KBM-7 (cell line): ENCODE results near the gene PJA2.

ENCODE experiments used
- DNase-seq: peaks from one replicate; pipeline ENCODE4 v3.0.0-alpha.2; 2015
- in situ Hi-C: fragments of 300-500 bp; cut with MboI; formaldehyde crosslinking; loops from 2 replicates; pipeline ENCODE4 v1.14.3; 2020; ENCODE audit warnings: low sequenced_read_pairs, low pct_unique_long_range_greater_than_20kb, mixed read lengths

PJA2 gene

GRCh38 chr5:109357807-109358206 lies 52.0 kb downstream of the PJA2 start:
- in situ Hi-C loops = no loop called here

DNA sequence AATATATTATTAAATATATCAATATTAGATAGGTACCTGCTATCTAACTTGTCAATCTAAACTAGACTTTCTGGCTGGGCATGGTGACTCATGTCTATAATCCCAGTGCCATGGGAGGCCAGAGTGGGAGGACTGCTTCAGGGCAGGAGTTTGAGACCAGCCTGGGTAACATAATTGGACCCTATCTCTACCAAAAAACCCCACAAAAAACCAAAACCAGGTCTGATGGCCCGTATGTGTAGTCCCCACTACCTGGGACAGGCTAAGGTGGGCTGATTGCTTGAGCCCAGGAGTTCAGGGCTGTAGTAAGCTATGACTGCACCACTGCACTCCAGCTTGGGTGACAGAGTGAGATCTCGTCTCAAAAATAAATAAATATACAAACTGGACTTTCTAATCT lies 55.0 kb downstream of the PJA2 start:
- in situ Hi-C loops = no loop called here
- no peak for DNase-seq

More at GRCh38 chr5:109357807-109358206, 52.0 kb downstream of the PJA2 start:
- no peak for DNase-seq

DNA sequence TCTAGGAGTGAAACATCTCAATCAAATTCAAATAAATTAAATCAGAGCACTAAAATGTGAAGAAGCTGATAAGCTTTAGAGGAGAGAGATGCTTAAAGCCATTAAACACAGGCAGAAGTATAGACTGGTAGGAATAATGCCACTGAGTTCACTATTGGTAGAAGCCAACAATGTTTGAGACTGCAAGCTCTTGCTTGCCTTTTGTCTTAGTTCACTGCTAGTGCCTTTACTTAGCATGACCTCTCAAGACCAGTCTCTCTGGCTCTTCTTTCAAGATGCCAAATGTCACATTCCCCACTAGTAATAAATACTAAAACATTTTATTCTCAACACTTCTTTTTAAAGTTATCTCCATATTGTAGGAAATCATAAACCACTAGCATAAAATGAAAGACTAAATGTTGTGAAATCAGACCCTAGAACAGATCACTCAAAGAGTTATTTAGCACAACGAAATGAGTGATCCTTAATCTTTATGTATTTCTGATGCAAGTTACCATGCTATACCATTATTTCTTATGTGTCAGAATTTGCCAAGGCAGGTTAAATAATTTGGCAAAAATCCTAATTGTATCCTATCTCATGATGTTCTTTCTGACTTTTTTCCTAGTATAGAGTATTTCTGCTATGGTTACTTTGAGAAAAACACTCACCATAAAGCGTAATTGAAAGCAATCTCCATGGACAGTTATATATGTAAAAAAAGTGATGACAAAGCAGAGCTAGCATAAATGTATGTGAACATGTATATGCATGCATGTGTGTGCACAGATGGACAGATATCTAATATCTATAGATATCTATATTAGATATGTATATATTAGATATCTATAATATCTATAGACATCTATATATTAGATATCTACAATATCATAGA lies 57.5 kb downstream of the PJA2 start:
- peak; percentile 53 for DNase-seq
- in situ Hi-C loops = no loop called here

DNA sequence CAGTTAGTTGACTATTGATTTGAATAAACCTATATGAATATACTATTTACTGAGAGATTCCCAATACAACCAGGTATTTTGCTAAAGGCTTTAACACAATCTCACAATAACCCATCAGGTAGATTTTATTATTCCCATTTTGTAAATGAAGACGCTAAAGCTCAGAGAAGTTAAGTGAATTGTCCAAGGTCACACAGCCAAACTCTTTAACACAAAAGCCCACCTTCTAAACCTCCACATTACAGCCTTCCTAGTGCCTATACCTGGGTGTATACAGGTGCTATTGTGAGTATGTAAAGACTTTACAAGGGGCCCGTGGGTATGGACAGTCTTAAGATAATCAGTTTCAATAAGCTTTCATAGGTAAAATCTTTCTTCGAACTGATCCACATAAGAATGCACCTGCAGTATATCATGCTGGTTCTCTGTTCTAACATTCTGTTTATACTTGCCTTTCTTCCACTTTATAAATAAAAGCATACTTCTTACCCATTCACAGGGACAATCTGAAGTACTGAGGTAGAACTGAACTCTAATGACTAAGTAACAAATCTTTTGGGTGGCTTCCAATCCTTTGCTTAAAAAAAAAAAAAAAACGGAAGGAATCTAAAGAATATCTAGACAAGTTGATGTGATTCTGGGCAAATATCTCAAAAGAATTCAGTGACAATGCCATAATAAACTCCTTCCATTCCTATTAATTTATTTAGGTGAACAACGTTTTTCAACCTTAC lies 59.1 kb downstream of the PJA2 start:
- no peak for DNase-seq
- in situ Hi-C loops = no loop called here

DNA sequence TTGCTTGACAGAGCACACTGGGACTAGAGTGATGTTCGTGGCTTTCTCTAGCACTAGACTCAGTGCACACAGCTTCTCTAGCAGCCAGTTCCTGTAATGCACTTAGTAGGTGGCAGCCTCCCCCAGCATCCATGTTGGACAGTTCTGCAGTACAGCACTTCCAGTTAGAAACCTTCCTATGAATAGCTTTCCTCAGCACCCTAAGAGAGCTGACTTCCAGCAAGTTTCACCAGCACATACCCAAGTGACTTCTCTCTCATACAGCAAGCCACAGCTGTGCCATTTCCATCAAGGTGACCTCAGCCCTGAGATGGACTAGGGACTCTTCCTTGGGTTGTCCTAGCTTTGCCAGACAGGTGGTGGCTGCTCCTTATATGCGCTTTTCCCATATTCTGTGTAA lies 60.4 kb downstream of the PJA2 start:
- in situ Hi-C loops = no loop called here
- no peak for DNase-seq

DNA sequence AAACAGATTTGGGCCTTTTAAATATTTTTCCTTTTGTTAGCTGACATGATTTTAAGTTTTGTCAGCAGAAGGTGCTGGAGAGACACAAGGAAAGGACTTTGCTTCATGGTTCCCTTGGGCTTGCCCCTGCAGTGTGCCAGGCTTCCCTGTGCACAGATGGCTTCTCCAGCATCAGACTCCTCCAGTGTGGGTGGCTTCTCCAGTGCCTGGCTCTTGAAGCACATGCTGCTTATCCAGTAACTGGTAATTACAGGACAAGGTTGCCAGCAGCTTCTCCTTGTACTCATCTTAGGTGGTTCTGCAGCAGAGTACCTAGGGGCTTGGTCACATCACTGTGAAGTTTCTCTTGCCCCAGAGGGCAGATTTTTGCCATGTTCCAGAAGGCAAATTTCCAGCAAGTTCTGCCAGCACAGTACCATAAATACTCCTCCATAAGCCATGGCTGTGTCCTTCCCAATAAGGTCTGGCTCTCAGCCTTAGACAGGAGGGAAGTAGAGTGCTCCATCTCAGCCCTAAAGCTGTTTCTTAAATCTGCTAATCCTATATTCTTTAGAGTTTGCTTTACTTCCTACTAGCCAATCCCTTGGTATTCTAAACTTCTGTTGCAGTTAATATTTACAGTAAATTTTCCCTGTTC lies 62.4 kb downstream of the PJA2 start:
- no peak for DNase-seq
- in situ Hi-C loops = no loop called here

DNA sequence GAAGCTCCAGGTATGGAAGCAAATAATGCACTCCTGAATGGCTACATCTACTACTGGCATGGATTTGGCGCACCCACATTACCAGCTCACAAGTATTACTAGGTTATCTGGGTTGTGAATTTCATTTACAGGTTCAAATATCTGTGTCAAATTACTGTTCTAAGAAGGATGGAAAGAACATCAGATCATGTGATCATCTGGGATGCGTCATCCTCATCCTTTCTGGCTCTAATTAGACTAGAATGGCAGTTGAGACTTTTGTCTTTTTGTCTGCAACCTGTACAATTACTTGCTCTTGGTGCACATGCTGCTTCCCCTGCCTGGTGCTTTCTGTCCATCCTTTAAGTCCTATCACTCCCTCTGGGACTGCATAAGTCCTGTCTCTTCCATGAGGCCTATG lies 64.1 kb downstream of the PJA2 start:
- in situ Hi-C loops = no loop called here
- no peak for DNase-seq

- in situ Hi-C loops = no loop called here
- no peak for DNase-seq
Observed at GRCh38 chr5:109340351-109340750, 69.4 kb downstream of the PJA2 start.

- in situ Hi-C loops = no loop called here
Observed at GRCh38 chr5:109335114-109335513, 74.7 kb downstream of the PJA2 start.

GRCh38 chr5:109334056-109334455 lies 75.7 kb downstream of the PJA2 start:
- DNase-seq = no peak
- in situ Hi-C loops = no loop called here

More at GRCh38 chr5:109335114-109335513, 74.7 kb downstream of the PJA2 start:
- no peak for DNase-seq

- in situ Hi-C loops = no loop called here
- DNase-seq = no peak
Observed at GRCh38 chr5:109329333-109330237, 80.2 kb downstream of the PJA2 start.

GRCh38 chr5:109328626-109329025 lies 81.1 kb downstream of the PJA2 start:
- DNase-seq = no peak
- in situ Hi-C loops = no loop called here

DNA sequence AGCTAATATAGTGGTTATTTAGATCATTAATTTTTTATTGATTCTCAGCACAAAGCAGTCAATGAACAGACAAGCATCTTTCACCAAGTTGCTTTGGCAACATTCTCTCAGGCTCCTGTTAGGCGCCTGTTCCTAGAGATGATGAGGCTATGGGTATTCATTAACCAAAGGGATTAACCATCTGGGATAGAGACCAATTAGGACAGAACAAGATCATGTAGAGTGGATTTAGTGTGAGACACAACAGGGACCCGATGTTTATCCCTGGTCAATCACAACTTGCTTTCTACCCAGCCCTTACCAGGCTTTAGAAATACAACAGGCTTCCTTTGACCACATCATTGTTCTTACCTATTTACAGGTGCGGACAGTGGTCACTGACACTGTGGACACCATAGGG lies 82.2 kb downstream of the PJA2 start:
- in situ Hi-C loops = no loop called here
- DNase-seq = no peak

DNA sequence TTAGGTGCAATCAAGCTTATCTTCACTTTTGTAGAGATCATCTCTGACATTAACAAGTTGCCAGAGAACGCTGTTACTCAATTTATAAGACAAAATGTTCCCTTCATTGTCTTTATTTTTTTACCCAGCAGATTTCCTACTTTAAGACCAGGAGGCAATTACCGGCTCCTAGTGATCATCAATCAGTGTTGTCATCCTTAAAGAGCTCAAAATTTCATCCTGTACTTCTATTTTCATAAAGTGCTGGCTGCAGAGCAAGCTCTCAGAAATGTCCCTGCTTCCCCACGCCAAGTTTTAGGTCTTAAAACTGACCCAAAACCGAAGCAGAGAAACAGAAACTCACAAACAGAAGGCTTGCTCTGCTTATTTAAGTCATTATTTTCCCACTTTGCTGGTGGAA lies 82.9 kb downstream of the PJA2 start:
- DNase-seq = no peak
- in situ Hi-C loops = no loop called here

GRCh38 chr5:109325456-109325855 lies 84.3 kb downstream of the PJA2 start:
- in situ Hi-C loops = no loop called here
- DNase-seq = no peak

- in situ Hi-C loops = no loop called here
- no peak for DNase-seq
Observed at GRCh38 chr5:109324931-109325330, 84.8 kb downstream of the PJA2 start.

- in situ Hi-C loops = no loop called here
Observed at GRCh38 chr5:109324351-109324750, 85.4 kb downstream of the PJA2 start.

GRCh38 chr5:109322694-109323093 lies 87.1 kb downstream of the PJA2 start:
- in situ Hi-C loops = no loop called here
- no peak for DNase-seq

More at GRCh38 chr5:109324351-109324750, 85.4 kb downstream of the PJA2 start:
- DNase-seq = no peak

- no peak for DNase-seq
- in situ Hi-C loops = no loop called here
Observed at GRCh38 chr5:109319351-109319750, 90.4 kb downstream of the PJA2 start.
